Dedifferentiated amniotic fluid mesenchymal stem cell (primary cell): ENCODE measurements around the gene TRABD.
"Not testable (repeated sequence)": the region's sequence is repeated elsewhere in the genome, so short reads cannot be mapped to it uniquely, and the experiment has no call there.

ENCODE experiments used
- DNase-seq: peaks from one replicate; pipeline ENCODE4 v3.0.0-alpha.2; 2016; ENCODE audit errors: extremely low spot score

TRABD gene, protein sequence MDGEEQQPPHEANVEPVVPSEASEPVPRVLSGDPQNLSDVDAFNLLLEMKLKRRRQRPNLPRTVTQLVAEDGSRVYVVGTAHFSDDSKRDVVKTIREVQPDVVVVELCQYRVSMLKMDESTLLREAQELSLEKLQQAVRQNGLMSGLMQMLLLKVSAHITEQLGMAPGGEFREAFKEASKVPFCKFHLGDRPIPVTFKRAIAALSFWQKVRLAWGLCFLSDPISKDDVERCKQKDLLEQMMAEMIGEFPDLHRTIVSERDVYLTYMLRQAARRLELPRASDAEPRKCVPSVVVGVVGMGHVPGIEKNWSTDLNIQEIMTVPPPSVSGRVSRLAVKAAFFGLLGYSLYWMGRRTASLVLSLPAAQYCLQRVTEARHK

DNA sequence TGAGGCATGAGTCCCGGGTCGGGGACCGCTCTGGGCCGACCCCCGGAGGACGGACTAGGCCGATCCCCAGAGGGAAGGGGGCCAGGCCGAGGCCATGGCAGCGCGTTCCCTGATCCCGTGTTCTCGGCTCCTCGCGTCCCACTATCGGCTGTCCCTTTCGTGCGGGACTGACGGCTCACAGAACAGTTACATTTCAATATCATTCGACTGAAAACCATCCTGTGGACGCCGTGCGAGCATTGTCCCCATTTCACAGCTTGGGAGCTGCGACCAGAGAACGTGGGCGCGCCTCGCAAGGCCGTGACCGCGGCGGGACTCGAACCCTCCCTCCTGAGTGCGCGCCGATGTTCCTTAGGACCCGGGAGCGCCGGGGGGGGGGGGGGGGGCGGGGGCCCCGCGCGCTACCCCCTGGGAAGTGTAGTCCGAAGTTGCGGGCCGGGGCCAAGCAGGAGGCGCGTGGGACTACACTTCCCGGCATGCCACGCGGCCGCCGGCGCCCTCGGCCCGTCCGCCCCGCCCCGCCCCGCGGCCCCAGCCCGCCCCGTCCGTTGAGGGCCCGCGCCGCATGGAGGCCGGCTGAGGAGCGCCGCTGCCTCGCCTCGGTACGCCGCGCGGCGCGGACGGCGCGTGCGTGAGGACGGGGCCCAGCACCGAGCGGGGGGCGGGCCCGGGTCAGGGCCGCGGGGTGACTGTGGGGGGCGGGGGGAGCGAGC is at the start of gene TRABD:
Gene TRABD (plus strand): TSS at position 539 of the 713 bp plus-strand sequence. CDS start 7,148 bp downstream, outside the sequence.
- peak; percentile 83 for DNase-seq

DNA sequence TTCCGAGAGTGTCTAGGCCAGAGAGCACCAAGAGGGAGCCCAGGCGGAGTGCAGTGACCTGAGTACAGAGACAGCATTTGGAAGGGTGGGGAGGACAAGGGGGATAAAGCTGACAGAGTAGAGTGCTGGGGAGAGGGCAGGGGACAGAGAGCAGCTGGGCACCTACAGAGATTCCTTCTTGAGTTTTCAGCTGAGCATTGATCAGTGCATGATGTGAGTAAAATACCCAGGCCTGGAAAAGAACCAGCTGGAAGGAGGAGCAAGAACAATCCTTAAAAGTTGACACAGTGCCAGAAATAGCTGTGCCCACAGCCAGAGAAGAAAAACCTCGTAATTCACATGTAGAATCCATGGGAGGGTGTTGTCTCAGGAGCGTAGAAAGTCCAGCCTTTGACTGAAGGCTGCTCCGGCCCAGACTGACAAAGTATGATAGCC is 49.1 kb upstream of the TRABD start:
- DNase-seq, result no peak

DNA sequence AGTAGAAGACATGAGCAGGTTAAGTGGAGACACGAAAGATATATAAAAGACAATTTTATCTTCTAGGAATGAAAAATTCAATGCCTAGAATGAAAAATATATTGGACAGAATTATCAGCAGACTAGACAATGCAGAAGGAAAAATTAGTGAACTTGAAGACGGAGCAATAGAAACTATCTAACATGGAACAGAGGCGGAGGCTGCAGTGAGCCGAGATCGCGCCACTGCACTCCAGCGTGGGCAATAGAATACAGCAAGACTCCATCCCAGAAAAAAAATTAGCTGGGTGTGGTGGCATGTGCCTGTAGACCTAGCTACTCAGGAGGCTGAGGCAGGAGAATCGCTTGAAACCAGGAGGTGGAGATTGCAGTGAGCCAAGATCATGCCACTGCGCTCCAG is 48.4 kb upstream of the TRABD start:
- not testable (repeated sequence) for DNase-seq

DNA sequence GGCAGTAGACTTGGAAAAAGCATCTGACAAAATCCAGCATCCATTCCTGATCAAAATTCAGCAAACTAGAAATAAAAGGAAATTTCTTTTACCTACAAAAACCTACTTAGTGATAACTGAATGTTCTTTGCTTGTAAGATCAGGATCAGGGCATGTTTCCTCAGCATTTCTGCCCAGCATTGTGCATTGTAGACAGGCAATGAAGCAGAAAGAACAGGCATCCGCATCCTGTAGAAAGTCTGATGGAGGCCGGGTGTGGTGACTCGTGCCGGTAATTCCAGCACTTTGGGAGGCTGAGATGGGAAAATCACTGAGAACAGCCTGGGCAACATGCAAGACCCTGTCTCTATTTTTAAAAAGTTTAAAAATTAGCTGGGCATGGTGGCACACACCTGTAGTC is 47.7 kb upstream of the TRABD start:
- DNase-seq, result no peak

DNA sequence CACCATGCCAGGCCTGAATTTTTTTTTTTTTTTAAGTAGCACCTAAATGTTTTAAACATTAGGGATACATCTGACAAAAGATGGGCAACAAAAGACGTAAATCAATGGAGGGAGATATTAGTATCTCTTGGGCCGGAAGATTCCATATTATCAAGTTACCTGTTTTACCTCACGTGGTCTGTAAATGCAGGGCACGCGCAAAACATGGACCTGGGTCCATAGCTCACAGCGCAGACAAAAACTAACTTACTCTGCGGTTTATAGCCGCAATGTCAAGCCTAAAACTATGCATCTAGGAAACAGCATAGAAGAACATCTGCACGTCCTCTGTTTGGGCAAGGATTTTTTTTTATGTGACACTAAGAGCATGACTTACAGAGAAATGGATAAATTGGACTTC is 46.7 kb upstream of the TRABD start:
- DNase-seq, result no peak

DNA sequence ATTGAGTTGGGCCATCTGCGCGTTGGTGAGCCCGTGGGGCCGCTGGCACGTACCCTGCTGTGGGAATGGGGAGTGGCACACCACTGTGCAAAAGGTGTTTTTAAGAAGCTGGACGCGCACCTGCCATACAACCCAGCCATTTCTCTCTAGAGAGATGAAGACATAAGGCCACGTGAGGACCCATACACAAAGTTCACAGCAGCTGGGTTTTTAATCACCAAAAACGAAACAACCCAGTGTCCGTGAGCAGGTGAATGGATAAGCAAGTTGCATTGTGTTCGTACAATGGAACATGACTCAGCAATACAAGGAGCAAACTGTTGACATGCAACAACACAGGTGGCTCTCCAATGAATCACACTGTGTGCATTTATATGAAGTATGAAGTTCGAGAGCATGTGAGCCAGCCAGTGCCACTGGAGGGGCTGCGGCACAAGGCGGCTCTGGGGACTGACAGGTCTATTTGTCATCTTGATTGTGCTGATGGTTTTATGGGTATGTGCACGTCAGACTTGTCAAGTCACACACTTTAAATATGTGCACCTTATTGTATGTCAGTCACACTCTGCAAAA is 45.8 kb upstream of the TRABD start:
- DNase-seq, result no peak

DNA sequence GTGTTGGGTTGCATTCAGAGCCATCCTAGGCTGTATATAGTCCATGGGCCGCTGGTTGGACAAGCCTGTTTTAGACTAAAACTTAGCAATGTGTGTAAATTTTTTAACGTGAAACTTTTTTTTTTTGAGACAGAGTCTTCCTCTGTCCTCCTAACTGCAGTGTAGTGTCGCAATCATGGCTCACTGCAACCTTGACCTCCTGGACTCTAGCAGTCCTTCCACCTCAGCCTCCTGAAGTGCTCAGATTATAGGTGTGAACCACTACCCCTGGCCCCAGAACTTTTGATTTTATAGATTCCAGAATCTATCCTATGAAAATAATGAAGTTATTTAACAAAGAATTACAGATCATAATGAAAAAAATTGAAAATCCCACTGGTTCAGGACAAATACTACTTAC is 45.1 kb upstream of the TRABD start:
- no peak for DNase-seq

DNA sequence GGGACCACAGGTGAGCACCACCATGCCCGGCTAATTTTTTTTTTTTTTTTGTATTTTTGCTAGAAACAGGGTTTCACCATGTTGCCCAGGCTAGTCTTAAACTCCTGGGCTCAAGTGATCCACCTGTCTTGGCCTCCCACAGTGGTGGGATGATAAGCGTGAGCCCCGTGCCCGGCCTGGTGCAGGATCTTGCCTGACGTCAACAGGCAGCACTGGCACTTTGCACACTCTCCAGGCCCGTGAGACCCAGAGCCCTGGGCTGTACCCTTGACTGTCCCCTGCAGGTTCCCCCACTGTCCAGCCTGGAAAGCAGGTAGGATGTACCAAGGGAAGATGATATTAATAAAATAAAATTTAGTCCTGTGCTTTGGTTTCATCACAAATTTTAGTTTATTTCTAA is 44.3 kb upstream of the TRABD start:
- DNase-seq, result no peak

DNA sequence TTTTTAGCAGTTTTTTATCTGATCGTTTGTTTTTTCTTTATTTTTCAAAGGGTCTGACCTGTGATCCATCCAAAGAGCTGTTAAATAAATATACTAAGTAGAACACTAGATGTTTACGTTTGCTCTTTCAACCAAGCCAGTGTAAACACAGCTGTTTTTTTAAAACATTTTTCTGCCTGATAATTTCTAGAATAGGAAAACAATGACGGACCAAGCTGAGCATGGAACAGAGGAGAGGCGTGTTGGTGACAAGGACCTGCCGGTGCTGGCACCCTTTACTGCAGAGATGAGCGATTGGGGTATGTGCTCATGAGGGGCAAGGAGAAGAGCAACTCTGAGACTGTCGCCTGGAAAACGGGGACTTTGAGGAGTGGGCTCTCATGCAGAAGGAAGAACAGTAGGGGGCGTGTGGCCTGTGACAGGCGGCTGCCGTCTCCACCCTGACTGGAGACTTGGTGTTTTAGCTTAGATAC is 43.8 kb upstream of the TRABD start:
- DNase-seq, result no peak

DNA sequence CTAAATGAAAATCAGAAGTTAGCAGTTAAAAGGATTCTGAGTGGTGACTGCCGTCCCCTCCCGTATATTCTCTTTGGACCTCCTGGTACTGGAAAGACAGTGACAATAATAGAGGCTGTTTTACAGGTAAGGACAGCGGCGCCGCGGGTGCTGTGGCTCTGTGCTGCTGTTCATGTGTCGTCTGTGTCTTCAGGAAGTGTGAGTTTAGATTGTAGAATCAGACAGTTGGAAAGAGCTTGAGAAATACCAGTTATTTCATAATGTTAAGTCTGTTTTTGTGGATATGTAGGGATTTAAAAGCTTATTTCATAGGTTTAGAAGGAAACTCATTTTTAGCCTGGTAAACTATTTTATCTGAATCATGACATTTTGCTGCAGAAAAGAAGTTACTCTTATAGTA is 42.6 kb upstream of the TRABD start:
- no peak for DNase-seq

DNA sequence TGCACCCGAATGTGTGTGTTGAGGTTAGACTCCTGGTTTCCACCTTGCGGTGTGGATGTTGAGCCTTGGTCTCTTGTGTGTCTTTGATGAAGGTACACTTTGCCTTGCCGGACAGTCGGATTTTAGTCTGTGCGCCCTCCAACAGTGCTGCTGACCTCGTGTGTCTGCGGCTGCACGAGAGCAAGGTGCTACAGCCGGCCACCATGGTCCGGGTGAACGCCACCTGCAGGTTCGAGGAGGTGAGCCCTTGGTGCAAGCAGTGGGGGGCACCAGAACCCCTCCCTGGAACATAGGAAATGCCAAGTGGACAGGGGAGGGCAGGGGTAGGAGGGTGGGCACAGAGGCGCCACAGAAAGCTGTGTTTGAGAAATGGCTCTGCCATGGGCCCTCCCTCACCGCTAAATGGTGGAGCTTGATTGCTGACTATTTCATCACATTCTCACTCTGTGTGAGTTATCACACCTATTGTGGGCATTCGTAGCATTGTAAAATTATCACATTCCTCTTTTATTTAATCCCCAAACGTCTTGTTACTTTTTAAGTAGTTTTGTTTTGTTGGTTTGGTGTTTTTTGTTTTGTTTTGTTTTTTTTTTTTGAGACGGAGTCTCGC is 41.6 kb upstream of the TRABD start:
- DNase-seq, result no peak

DNA sequence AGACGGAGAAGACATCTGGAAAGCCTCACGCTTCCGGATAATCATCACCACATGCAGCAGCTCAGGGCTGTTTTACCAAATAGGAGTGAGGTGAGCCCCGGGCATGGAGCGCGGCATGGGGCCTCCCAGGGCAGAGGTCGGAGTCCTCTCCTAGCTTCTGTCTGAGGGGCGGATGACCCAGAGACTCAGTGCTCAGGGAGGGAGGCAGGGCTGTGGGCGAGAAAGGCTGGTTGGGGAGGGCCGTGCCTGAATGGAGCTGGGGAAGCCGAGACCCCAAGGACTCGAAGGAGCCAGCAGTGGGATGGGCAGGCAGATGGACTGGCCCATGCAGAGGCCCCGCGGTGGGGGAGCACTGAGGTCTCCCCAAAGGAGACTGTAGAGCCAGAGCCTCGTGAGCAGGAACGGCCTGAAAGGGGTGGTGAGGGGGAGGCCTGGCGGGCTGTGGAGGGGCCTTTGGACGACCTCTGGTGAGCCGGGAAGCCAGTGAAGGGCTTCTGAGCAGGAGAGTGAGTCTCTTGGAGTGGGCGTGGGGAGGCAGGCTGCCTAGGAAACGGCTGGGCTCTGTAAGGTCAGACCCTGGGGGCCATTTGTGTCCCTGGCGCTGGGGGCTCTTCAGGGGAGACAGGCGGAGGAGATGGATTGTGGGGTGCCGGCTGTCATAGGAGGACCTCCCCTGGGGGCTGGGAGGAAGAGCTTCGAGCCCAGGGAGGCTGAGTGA is 39.8 kb upstream of the TRABD start:
- no peak for DNase-seq

DNA sequence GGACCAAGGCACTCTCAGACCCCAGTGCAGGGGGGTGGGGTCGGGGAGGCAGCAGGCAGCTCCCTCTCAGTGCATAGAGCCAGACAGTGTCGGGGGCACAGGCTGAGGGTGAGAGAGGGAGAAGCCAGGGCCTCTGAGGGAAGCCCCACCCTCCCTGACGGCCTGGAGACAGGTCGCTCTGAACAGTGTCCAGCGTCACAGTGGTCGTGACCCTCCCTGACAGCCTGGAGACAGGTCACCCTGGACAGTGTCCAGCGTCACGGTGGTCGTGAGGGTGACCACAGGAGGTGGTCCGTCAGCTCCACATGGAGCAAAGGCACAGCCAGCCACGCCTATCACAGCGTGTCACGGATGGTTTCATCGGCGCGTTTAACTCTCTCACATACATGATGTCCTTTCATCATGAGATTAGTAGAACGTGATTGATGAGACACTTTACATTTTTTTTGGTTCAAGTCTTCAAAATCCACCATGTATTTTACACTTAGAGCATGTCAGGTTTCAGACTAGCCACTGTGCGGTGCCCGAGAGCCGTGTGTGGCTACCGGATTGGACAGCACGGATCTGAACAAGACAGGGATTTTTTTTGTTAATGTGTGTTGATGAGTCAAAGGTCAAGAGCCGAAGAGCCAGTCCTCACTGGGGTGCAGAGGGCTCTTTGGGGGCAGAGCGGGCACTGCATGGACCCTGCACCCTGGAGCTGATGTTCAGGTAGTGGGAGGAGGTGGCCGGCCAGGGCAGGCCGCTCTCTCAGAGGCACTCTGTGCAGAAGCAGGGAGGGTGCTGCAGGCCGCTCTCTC is 39.1 kb upstream of the TRABD start:
- DNase-seq, result no peak

DNA sequence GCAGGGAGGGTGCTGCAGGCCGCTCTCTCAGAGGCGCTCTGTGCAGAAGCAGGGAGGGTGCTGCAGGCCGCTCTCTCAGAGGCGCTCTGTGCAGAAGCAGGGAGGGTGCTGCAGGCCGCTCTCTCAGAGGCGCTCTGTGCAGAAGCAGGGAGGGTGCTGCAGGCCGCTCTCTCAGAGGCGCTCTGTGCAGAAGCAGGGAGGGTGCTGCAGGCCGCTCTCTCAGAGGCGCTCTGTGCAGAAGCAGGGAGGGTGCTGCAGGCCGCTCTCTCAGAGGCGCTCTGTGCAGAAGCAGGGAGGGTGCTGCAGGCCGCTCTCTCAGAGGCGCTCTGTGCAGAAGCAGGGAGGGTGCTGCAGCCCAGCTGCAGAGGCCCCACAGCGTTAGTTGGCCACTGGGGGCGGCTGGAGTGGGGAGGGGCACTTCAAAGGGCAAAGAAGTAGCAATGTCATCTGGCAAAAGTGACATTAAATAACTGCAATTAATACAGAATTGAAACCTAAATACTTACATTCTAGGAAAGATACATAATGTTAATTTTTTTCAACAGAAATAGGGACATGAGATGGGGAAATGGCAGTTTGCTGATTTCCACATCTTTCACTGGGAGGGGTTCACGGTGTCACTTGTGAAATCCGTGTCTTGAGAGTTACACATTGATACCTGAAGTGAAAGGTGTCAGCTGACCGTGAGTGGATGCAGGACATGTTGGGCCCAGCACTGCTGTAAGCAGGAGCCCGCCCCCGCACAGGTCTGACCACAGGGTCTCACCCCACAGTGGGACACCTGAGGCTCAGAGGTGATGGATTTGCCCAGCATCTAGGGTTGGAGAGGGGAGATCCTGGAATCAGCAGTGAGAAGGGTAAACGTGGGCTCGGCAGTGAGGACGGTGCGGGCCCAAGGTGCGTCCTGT is 38.2 kb upstream of the TRABD start:
- DNase-seq, result not testable (repeated sequence)

DNA sequence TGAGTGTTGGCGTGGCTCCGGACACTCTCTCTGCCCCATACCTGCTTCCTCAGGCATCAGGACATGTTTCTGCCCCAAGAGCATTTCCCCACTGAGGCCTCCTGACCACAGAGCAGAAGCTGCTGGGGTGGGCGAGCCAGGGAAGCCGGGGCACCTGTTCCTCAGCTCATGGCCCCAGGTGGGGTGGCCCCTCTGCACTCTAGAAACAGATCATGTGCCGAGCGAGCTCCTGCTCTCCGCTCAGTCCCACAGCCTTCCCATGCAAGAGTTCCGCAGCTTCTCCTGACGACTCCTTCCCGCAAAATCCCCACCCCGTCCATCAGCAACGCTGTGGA is 37.6 kb upstream of the TRABD start:
- DNase-seq, result no peak

DNA sequence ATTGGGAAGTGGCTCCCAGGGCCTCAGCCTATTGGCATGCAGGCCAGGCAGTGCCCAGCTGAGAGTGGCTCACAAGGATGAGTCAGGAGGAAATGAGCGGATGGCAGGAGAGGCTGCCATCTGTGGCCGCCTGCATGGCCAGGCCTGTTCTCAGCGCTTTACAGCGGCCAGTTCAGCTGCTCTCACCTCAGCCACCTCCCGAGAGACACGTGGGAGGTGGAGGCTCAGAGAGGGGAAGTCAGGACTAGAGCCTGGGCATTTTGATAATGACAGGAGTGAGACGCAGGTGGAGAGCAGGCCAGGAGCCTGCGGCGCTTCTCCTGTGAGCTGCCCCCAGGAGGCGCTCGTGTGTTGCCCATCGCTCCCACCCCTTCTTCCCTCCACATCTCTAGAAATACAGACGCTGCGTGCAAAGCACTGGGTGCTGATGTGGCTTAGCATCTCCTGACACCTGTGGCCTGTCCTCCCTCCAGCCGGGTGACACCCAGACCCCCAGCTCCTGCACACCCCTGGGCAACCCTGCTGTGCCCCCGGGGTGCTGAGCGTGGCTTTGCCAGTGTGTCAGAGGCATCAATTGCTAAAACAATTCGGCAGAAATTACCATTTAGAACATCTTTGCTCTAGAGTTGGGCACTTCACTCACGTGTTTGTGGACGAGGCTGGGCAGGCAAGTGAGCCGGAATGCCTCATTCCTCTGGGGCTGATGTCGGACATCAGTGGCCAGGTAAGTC is 36.6 kb upstream of the TRABD start:
- DNase-seq, result no peak

DNA sequence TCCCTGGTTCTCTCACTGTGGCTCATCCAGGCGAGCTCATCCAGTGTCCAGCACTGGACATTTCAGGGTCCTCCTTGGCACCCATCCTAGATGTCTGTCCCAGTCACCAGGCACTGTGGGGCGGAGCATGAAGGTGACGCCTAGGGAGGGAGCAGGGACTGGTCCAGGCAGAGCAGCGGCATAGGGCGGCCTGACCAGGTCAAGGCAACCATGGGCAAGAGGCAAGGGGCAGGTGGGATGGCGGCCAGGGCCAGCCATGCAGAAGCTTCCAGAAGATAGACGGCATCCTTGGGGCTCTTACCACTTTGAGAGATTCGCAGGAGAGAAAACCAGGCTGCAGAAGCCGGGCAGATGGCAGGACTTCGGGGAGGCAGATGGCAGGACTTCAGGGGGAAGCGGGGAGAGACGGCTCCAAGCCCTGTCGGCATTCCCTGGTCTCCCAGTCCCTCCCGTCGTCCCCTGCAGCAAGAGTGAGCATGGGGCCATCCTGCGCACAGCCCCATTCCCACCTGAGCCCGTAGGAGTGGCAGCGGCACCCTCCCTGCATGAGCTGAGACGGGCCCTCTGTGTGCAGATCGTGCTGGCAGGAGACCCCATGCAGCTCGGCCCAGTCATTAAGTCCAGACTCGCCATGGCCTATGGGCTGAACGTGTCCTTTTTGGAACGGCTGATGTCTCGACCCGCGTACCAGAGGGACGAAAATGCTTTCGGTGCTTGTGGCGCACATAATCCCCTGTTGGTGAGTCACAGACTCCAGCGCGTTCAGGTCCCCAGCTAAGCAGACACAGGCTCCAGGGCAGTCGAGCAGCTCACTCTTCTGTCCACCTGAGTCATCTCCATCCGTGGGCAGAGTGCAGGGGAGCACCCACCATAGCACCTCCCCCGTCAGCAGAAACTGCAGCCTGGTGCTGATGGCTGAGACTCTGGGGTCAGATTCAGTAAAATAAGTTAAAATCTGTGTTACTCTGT is 35.3 kb upstream of the TRABD start:
- no peak for DNase-seq
